Lung (tissue), 12 donors: Measurements from ENCODE around the gene FUS. TPM values are rescaled to one million over a fixed set of nuclear protein-coding genes. Genes with fewer than 3 reads are reported as not detected.
"Not testable (repeated sequence)": the region's sequence is repeated elsewhere in the genome, so short reads cannot be mapped to it uniquely, and the experiment has no call there.

ENCODE experiments used
- ATAC-seq: fragments of 200-7000 bp; cut with Tn5 transposase; one replicate; pipeline ENCODE4 v1.9.1; 2020; ENCODE audit warnings: moderate number of reproducible peaks; ENCODE audit not compliant: insufficient read depth, low FRiP score
- DNase-seq, 3 donors: peaks; one replicate each; pipeline ENCODE4 v3.0.0-alpha.2; 2013 to 2017
- H3K27ac ChIP-seq, 2 donors: one replicate each; pipeline ENCODE4 v1.5.1; 2013; ENCODE audit warnings: mild to moderate bottlenecking in 2 of 2, moderate library complexity in 2 of 2, control low read depth in 1 of 2, inconsistent platforms in 1 of 2, low read depth in 1 of 2, low read length in 1 of 2
- H3K27me3 ChIP-seq, 3 donors: one replicate each; pipeline ENCODE4 v1.5.1; 2013; ENCODE audit warnings: low read length in 2 of 3; ENCODE audit not compliant: control insufficient read depth in 3 of 3, insufficient read depth in 3 of 3
- H3K36me3 ChIP-seq, 4 donors: one replicate each; pipeline ENCODE4 v1.5.1; 2013; ENCODE audit warnings: low read length in 4 of 4, mild to moderate bottlenecking in 1 of 4, moderate library complexity in 1 of 4; ENCODE audit not compliant: control insufficient read depth in 4 of 4, insufficient read depth in 4 of 4
- H3K4me1 ChIP-seq, 5 donors: one replicate each; pipeline ENCODE4 v1.5.1; 2013; ENCODE audit warnings: low read length in 5 of 5, mild to moderate bottlenecking in 2 of 5, moderate library complexity in 1 of 5; ENCODE audit not compliant: control insufficient read depth in 5 of 5, insufficient read depth in 5 of 5
- H3K4me3 ChIP-seq: one replicate; pipeline ENCODE4 v1.5.1; 2013; ENCODE audit warnings: mild to moderate bottlenecking, control low read depth, moderate library complexity
- H3K9ac ChIP-seq, 2 donors: one replicate each; pipeline ENCODE4 v1.5.1; 2013; ENCODE audit warnings: low read length in 2 of 2, control low read depth in 1 of 2; ENCODE audit not compliant: insufficient read depth in 1 of 2
- H3K9me3 ChIP-seq, 4 donors: one replicate each; pipeline ENCODE4 v1.5.1; 2013; ENCODE audit warnings: low read length in 3 of 4, mild to moderate bottlenecking in 1 of 4, moderate library complexity in 1 of 4; ENCODE audit not compliant: control insufficient read depth in 4 of 4, insufficient read depth in 3 of 4
- CTCF ChIP-seq: IDR thresholded peaks from 2 replicates; pipeline ENCODE4 v1.5.1; 2012; ENCODE audit warnings: mild to moderate bottlenecking; ENCODE audit errors: control extremely low read depth, extremely low read depth
- WGBS, 2 donors: extraction: QIAGEN DNeasy Blood & Tissue Kit; methylation state at CpG; one replicate each; pipeline ENCODE4 v1.1.7; 2013; 5-methylcytosine and 5-hydroxymethylcytosine counted together
- polyA plus RNA-seq, 2 donors: library from polyadenylated mRNA; stranded (reverse); fragments of 200-250 nt; gene quantifications; one replicate each; pipeline ENCODE4 v1.2.1, GENCODE V29; 2013
- total RNA-seq, 2 donors: library from RNA; depleted of rRNA in 1 of 2; stranded (reverse); fragments of >200 nt in 1 of 2; gene quantifications; one replicate each; pipeline ENCODE4 v1.2.1, GENCODE V29; 2014 to 2021
- donor health status: control.
- donor health status: control.
- donor health status: Bipolar disorder and iron deficiency.
- donor health status: healthy.
- donor health status: DM: yes; HTN: yes; CAD: no.

FUS gene
- total and polyA plus RNA-seq, 4 donors, result 110 to 272 (median 242) TPM

GRCh38 chr16:31142109-31143010, 37.6 kb upstream of the FUS start:
- Histone ChIP-seq H3K36me3 (no peaks in the 10 kb centered on the region), H3K9ac (peak overlapping the region in 1 of 2 donors; percentile 65), H3K4me1 (peaks cover 7 to 29% (median 18%) of the 10 kb centered on the region in 5 donors), H3K27me3 (peaks cover 0 to 13% (median 3%) of the 10 kb centered on the region in 3 donors), H3K4me3 (peak overlapping the region; percentile 18), H3K9me3 (no peaks in the 10 kb centered on the region), H3K27ac (peak overlapping the region; percentile 75 to 93)
- ATAC-seq (peak; percentile 94), DNase-seq (peak; percentile 100)
- TF ChIP-seq CTCF, result peak; percentile 97
- WGBS, 2 donors, result 3 to 6% methylated on average over 84 to 89 of the region's 89 CpGs

GRCh38 chr16:31143011-31143693, 36.8 kb upstream of the FUS start:
- peaks cover 7 to 29% (median 18%) of the 10 kb centered on the region in 5 donors for H3K4me1 ChIP-seq
- DNase-seq (no peak), ATAC-seq (no peak)
- 59 to 73% methylated on average over 16 to 22 of the region's 22 CpGs for WGBS, 2 donors
- H3K4me3 ChIP-seq, result peak overlapping the region; percentile 18
- H3K36me3 ChIP-seq, result no peaks in the 10 kb centered on the region
- H3K9ac ChIP-seq, result no peak overlapping the region
- H3K9me3 ChIP-seq, result no peaks in the 10 kb centered on the region
- H3K27me3 ChIP-seq, result peaks cover 0 to 21% (median 10%) of the 10 kb centered on the region in 3 donors
- no peak for TF ChIP-seq CTCF
- peak overlapping the region in 1 of 2 donors; percentile 81 for H3K27ac ChIP-seq

GRCh38 chr16:31143694-31144148, 36.2 kb upstream of the FUS start:
- Histone ChIP-seq H3K27ac (no peak overlapping the region), H3K4me3 (no peak overlapping the region), H3K36me3 (no peaks in the 10 kb centered on the region), H3K9me3 (no peaks in the 10 kb centered on the region), H3K4me1 (peaks cover 7 to 23% (median 12%) of the 10 kb centered on the region in 5 donors), H3K27me3 (peaks cover 0 to 22% (median 10%) of the 10 kb centered on the region in 3 donors), H3K9ac (no peak overlapping the region)
- DNase-seq, result no peak
- TF ChIP-seq CTCF, result no peak
- 93 to 99% methylated on average over 8 of the region's 8 CpGs for WGBS, 2 donors
- no peak for ATAC-seq

GRCh38 chr16:31144418-31144817, 35.5 kb upstream of the FUS start:
- not testable (repeated sequence) for H3K4me3 ChIP-seq, H3K36me3 ChIP-seq, ATAC-seq, DNase-seq, H3K9ac ChIP-seq, H3K9me3 ChIP-seq, H3K27ac ChIP-seq
- 91 to 96% methylated on average over 7 of the region's 7 CpGs for WGBS, 2 donors
- Histone ChIP-seq H3K27me3 (peaks cover 0 to 22% (median 13%) of the 10 kb centered on the region in 3 donors), H3K4me1 (peaks cover 5 to 16% (median 9%) of the 10 kb centered on the region in 5 donors)
